ENCODE results near the gene UBE3D. TPM values are rescaled to one million over a fixed set of nuclear protein-coding genes. Genes with fewer than 3 reads are reported as not detected.

Gene UBE3D
- total and polyA plus RNA-seq, 2 of the 8 experiments (the other 6 are each of a cell fraction or from before 2014, with no cell fraction given) = 5.7 to 16.3 TPM

- H2BK12ac ChIP-seq (ENCODE audit: low read depth, low read length) = no peak overlapping the region
- H2BK20ac ChIP-seq (ENCODE audit: low read length) = no peak overlapping the region
- no peak overlapping the region for H3K23ac ChIP-seq (ENCODE audit: insufficient read length)
- H2AFZ ChIP-seq (ENCODE audit: low read length) = no peak overlapping the region
- H4K91ac ChIP-seq (replicated peaks; ENCODE audit: insufficient read length, low read length) = no peak overlapping the region
- no peak overlapping the region for H2BK5ac ChIP-seq (ENCODE audit: low read depth, low read length)
- H3K4me2 ChIP-seq (ENCODE audit: insufficient read depth in 1 of 2, low read depth in 2 of 2, low read length in 2 of 2) = no peak overlapping the region
- no peak overlapping the region for H2BK15ac ChIP-seq (ENCODE audit: low read length)
- H3K79me1 ChIP-seq (ENCODE audit: low read depth, low read length) = no peaks in the 10 kb centered on the region
- TF ChIP-seq RXRA (IDR thresholded peaks at IDR 0.05; ENCODE audit: insufficient read depth, low read depth, low read length) = no peak
- CTCF ChIA-PET (ENCODE audit: partially characterized antibody) = interaction anchor here (1.2 kb wide), 1 partner anchor 593 kb away, joined by 3 read pairs; no protein-coding TSS in a partner anchor
- H3K27ac ChIP-seq (ENCODE audit: low read depth, low read length) = no peak overlapping the region
- H4K8ac ChIP-seq (ENCODE audit: extremely low read depth, insufficient read depth, low read length) = no peak overlapping the region
- no peaks in the 10 kb centered on the region for H3K27me3 ChIP-seq (replicated peaks in 1 of 4; ENCODE audit: control insufficient read depth in 3 of 4, extremely low read depth in 1 of 4, insufficient read depth in 3 of 4, low read length in 3 of 4)
- H3K4ac ChIP-seq (replicated peaks; ENCODE audit: insufficient read length, low read depth, low read length) = no peak overlapping the region
- no peak overlapping the region for H4K5ac ChIP-seq (ENCODE audit: insufficient read length, low read depth, low read length)
- POLR2A ChIA-PET (ENCODE audit: partially characterized antibody) = no interaction called here
- H2AK5ac ChIP-seq (ENCODE audit: low read depth, low read length) = no peak overlapping the region
- no peak for FAIRE-seq
- H3K4me1 ChIP-seq (replicated peaks in 1 of 4; ENCODE audit: control insufficient read depth in 3 of 4, insufficient read depth in 4 of 4, low read length in 3 of 4) = no peaks in the 10 kb centered on the region
- H2BK120ac ChIP-seq (replicated peaks; ENCODE audit: low read depth, low read length) = no peak overlapping the region
- no peak overlapping the region for H3K18ac ChIP-seq (ENCODE audit: extremely low read depth, low read length)
- H3K4me3 ChIP-seq (ENCODE audit: extremely low read depth in 1 of 4, insufficient read depth in 2 of 4, low read depth in 3 of 4, low read length in 4 of 4) = no peak overlapping the region
- H4K20me1 ChIP-seq (replicated peaks in 1 of 2; ENCODE audit: control insufficient read depth in 1 of 2, insufficient read depth in 2 of 2, low read length in 2 of 2) = no peaks in the 10 kb centered on the region
- H3K14ac ChIP-seq (ENCODE audit: insufficient read length) = no peak overlapping the region
- no peak for DNase-seq (ENCODE audit: low read depth in 1 of 2, low spot score in 2 of 2)
- peaks cover 1% of the 10 kb centered on the region; the same call in 1 of the 2 replicates for H3K23me2 ChIP-seq (ENCODE audit: low read depth, low read length)
- H3K36me3 ChIP-seq (ENCODE audit: control insufficient read depth in 2 of 4, insufficient read depth in 4 of 4, low read length in 3 of 4) = no peaks in the 10 kb centered on the region
- H3K9me3 ChIP-seq (ENCODE audit: insufficient read depth in 2 of 2, low read depth in 1 of 2, low read length in 1 of 2) = no peaks in the 10 kb centered on the region
- no peak overlapping the region for H3K56ac ChIP-seq (replicated peaks; ENCODE audit: insufficient read length, low read depth, low read length)
- H3K9ac ChIP-seq (replicated peaks in 1 of 4; ENCODE audit: extremely low read depth in 1 of 4, low read depth in 3 of 4, low read length in 3 of 4) = no peak overlapping the region
- no peaks in the 10 kb centered on the region for H3K79me2 ChIP-seq (ENCODE audit: control insufficient read depth in 1 of 2, insufficient read depth in 2 of 2, low read length in 2 of 2)
These were observed 201.9 kb downstream of the UBE3D start for GRCh38 chr6:82863781-82864180.

All from H1 (cell line).